GM19438 (cell line): Measurements from ENCODE around the gene TMEM117.
A peak's percentile ranks its signal among the peaks of the same experiment; 100 is the strongest.
"Not testable (repeated sequence)": the region's sequence is repeated elsewhere in the genome, so short reads cannot be mapped to it uniquely, and the experiment has no call there.

Experiments
- ATAC-seq: cut with Tn5 transposase; IDR thresholded peaks from one replicate; pipeline ENCODE4 v1.9.1; 2021; ENCODE audit warnings: low read depth; ENCODE audit not compliant: unreplicated experiment

TMEM117 gene

DNA sequence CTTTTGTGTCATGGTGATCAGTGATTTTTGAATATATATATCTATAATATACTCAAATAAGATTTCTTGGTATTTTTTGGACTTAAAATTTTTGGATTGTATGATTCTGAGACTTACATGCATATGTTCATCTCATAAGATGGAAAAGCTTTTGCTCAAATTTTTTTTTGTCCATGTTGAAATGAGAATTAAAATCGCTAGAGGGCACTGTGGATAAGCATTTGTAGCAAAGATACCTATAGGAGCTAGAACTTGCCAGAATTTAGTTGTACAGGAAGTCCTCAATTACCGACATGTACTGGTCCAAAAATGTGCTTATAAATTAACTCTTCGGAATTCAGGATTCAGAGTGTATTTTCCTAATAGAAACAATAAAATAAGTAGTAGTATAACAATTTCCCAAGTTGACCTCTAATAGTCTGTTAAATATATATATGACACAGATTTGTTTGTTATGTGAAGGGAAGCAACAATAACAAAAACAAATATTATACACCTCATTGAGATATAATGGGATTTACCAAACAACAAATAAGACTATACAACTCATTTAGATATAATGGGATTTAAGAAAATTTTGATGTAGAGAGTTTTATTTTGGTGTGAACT is 179.6 kb downstream of the TMEM117 start:
- ATAC-seq = no peak

DNA sequence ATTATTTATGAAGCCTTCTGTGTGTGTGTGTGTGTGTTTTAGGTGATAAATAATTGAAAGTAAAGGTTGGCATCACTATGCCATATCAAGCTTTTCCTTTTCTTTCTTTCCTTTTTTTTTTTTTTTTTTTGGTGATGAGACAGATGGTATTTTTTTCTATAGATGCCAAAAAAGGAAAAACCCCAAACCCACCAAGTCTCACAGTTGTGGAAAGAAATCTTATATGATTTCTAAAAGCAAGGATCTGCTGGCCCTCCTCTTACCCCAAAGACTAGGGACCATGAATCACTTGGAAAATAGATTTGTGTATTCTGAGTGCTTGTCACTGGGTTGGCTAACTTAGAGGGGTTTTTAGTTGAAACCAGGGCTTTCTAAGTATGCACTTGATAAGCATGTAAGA is 181.3 kb downstream of the TMEM117 start:
- ATAC-seq = no peak

DNA sequence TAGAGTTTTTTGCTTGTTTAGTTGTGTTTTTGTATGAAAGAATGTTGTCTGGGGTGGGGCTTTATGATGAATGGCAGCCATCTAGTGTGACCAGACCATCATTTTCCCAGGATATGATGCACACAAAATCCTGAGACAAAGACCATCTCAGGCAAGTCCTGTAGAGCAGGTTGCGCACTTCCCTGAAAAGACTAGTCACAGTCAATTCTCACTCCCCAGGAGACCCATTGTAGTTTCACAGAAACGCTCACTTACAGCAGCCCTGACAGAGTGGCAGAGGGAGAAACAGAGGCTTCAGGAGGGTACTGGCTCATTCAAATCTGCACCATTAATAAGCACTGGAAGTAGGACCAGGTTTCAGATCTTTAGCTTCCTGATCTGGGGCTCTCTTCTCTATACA is 183.2 kb downstream of the TMEM117 start:
- no peak for ATAC-seq

DNA sequence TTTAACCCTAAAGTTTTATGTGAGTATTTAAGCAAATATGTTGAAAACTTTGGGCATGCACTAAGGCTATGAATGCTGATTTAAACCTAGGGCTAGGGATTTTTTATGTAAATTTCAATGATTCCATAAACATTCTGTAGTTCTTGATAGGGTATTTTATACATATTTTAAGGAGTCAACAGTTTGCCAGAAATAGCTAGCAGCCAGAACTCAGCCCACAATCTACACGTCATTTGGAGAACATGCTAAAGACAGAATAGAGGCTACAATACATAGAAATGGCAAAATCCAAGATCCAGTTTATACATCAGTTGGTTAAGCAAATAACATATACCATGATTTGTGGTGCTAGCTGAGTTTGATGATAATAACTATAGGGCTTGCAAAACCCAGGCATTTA is 184.7 kb downstream of the TMEM117 start:
- ATAC-seq = no peak

DNA sequence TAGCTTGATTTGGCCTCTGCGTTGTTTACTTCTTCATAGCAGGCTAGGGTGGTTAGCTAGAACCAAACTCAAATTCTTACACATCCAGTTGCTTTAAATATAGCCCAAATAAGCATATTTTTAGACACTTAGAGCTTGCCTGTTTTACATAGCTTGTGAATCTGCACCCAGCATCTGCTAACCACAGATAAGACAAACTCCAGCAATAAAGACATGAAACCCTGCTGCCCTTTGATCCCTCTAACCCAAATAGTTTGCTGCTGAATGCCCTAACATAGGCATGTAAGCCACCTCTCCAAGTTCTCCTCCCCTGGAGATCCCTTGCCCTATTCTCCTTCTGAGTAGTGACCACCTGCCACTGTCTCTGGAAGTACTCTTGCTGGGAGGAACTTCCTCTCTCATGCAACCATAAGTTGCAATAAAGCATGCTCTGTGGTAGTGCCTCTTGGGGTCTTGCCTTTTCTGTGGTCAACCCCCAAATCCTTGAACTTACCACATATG is 185.6 kb downstream of the TMEM117 start:
- ATAC-seq = peak; percentile 79

DNA sequence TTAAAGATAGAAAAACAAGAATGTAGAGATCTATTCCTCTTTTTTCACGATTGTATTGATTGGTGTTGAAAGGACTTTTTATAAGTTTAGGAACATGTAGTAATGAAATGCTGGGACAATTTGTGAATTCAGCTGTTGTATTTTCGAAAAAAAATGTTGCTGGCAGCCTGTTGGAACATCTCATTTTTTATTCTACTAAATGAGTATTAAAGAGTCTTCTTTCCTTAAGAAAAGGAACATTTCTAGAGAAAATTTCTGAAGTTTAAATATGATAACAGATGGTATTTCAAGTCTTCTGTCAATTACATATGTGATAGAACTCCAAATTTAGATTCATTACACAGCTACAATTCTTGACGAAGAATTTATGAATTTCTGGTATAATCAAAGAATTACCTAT is 189.6 kb downstream of the TMEM117 start:
- ATAC-seq = no peak

DNA sequence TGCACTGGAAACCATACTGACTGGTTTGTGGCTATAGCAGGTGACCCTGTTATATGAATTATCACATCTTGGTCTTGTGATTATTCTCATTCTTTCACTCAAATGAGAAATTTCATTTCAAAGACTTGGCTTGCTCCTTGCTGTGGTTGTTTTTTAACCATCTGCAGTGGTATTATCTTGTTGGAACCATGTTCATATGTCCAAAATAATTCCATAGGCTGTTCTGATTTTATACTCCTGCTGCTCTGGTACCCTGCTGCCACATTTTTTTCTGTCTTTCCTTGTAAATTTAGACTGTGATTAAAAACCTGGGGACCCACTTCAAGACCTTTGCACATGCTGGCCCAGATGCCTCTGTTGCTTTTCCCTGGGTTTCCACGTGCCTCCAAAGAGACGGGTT is 190.2 kb downstream of the TMEM117 start:
- no peak for ATAC-seq

DNA sequence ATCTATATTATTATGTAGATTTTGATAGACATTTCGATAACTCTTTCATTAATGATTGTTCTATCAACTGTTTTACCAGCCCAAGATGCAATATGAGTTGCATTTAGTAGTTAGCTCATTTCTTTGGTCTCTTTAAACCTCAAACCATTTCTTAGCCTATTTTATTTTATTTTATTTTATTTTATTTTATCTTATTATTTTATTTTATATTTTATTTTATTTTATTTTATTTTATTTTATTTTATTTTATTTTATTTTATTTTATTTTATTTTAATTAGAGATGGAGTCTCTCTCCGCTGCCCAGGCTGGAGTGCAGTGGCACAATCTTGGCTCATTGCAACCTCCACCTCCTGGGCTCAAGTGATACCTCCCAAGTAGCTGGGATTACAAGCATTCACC is 191.0 kb downstream of the TMEM117 start:
- not testable (repeated sequence) for ATAC-seq

DNA sequence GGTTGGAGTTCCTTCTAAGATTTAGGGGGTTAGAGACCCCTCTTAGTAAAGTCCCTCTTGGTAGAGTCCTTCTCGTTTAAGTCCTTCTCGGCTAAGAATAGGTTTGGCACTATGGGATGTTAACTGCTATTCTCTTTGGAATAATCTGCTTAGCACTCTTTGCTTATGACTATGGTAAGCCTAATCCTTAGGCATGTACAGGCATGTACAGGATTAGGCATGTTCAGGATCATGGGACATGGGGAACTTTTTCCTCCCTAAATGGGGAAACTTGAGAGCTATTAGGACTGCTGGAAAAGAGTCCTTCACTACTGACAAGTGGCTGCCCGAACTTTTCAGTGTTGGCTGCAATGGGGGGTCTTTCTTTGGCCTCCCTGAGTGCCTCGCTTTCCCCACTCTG is 193.3 kb downstream of the TMEM117 start:
- no peak for ATAC-seq

DNA sequence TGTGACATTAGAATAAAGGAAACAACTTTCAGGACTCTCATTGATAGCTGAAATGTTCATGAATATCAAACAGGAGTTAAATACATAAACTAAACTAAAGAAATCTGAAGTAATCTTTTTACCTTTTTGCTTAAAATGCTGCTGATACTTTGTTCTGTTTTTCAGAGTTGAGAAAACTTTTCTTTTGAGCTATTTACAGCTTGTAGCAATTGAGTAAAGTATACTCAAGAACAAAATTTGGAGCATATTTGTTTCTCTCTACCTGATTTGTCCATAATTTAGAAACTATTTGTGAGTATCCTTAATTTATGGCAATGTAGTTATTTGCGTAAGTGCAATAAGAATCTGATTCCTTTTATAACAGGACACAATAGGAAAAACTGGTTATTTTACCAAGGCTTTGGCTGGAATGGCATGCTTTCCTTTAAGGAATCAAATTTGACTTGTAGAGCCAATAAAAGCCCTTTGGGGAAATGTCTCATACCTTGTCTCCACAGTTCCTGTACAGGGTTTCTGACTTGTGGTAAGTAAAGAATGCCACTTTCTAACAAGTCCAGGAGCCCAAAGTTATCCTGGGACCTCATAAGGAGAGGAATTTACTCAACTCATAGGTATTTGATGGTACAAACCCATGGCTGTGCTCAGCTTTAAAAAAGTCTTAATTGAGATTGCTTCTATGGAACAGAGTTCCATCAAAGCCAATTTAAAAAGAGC is 195.7 kb downstream of the TMEM117 start:
- ATAC-seq = no peak

DNA sequence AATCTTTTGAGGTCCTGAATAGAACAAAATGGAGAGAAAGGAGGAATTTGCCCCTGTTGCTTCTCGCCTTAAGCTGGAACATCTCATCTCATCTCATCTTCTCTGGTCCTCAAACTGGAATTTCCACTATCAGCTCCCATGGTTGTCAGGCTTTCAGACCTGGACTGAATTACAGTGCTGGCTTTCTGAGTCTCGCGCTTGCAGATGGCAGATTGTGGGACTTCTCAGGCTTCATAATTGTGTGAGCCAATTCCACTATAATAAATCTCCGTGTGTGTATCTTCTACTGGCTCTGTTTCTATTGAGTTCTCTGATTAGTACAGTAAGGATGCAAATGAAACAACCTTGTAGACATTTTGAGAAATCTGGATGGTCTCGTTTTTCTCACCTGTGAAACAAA is 199.0 kb downstream of the TMEM117 start:
- no peak for ATAC-seq

DNA sequence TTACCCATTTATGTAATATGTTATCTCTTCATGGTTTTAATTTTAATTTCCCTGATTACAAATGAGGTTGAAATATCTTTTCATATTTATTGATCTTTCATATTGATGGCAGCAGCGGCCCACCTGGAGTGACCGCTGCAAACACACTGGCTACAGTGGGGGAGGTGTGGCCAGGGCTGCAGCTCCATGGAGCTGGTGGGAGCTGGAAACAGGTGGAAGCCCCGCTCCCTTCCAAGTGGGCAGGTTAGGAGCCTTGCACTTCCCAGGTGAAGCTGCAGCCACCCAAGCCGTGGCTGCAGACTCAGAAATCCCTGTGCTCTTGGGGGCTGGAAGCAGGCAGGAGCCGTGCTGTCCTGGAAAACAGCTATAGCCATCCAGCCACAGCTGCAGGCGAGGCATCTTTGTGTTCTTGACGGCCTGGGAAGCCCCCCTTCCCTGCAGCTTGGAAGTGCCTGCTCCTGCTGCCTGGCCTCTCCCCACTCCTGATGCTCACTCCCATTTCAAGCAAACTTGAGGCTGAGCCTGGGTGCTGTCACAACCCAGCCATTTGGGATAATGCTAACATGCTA is 201.1 kb downstream of the TMEM117 start:
- ATAC-seq = no peak

DNA sequence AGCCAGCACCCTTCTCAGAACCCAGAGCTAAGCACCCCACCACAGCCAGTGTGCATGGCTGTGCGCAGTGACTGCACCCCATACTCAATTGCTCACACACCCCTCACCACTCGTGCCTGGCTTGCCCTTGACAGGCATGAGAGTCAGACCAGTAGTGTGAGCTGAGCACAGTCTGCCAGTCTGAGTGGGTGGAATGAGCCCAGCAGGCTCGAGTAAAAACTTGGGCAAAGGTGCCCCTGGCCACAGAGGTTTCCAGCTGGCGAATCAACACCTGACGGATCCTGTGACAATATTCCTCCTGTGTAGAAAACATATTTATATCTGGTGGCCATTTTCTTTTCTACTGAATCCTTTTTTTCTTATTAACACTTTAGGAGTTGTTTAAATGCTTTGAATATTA is 202.5 kb downstream of the TMEM117 start:
- ATAC-seq = no peak

DNA sequence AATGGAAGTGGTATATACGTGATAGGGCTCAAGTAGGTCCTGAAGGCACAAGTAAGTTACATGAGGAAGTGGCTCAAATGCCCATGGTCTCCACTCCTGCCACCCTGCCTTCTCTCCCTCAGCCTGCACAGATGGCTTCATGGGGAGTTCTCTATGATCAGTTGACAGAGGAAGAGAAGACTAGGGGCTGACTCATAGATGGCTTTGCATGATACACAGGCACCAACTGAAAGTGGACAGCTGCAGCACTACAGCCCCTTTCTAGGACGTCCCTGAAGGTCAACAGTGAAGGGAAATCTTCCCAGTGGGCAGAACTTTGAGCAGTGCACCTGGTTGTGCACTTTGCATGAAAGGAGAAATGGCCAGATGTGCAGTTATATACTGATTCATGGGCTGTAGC is 208.6 kb downstream of the TMEM117 start:
- not testable (repeated sequence) for ATAC-seq

DNA sequence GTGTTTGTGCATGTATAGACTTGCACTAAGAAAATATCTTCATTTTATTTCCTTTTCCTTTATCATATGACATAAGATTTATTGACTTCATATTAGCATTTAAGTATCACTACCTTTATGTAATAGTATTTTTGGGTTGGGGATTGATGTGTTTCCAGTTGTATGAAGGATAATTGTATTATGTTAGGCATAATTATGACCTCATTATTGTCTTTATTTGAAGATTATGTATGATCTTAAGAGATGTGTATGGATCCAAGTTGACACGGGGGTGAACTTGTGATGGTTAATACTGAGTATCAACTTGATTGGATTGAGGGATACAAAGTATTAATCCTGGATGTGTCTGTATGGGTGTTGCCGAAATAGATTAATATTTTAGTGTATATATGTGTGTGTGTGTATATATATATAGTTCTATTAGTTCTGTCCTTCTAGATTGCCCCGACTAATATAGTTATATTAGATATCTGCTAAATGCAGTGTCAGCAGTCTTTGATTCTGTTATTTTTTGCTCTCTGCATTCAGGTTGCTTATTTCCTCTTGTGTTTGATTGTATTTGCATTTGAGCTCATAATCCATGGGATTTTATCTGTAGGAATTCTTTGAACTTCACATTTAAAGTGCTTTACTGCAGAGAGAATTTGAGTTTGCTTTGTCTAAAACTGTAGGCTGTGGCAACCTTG is 211.0 kb downstream of the TMEM117 start:
- no peak for ATAC-seq

DNA sequence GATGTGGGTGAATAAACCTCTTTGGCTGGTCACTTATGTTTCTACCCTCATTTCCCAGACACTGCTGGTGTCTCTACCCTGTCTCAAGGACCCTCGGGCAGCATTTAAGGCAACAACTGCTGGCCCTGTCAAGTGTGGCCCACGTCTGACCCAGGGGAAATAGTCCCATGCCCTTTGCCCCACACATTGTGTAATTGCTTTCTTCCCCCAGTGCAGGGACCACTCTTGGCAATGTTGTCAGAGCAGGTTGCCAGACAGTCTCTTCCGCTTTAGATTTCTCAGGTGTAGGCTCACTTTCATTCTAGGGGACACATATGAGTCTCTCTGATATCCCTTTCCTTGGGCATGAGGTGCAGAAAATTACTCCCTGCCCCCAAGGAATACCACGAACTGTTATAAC is 216.7 kb downstream of the TMEM117 start:
- ATAC-seq = no peak

DNA sequence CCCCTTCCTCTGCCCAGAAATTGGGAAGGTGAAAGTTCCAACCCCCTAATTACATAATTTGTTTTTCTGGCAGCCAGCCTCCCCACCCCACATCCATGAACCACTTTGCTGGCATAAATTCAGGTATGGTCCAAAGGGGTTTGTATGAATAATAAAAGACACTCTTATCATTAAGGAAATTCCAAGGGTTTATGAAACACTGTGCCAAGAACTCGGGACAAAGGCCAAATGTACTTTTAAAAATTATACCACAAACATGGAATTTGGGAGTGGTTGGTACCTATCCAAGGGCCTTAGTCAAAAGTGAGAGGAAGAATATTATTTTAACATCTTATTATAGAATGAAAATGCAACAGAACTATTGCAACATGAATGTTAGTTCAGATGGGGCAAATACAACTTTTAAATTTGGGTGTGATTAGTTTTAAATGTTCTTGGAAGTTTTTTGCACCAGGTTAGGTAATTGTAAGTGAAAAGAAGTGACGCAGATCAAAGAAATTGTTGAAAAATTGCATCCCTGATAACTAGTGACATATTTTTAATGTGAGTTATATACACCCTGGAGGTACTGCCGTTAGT is 217.8 kb downstream of the TMEM117 start:
- no peak for ATAC-seq

DNA sequence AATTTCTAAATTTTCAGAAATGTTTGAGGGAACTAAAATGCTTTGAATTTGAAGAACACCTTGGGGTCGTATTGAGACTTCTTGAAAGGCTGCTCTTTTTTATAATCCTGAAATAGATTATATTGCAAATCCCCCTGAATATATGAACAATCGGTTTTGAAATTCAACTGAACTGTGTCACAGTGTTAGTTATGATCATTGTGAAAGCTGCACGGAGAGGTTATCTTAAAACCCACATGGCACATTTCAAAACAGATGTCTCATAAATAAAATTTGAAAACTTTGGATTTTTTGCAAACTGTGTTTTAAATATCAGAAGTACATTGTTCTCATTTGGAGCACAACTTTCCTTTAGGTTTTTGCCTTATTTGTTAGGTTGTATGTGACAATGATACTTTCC is 218.4 kb downstream of the TMEM117 start:
- no peak for ATAC-seq

DNA sequence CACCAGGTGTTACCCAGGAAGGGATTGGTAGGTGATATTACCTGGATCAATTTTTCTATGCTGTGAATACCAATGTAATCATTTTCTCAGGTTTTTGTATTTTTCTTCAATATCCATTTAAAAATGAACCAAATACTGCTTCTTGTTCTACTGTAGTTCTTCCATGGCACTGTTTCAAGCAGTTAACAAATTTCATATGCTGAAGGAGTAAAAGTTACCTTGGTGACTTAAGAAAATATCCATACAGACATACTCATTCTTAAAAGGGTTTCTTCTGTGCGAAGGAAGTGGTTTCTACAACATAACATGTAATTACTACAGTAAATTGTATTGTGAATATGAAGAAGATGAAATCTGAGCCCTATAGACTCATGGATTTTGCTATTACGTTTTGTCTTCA is 222.5 kb downstream of the TMEM117 start:
- ATAC-seq = no peak

DNA sequence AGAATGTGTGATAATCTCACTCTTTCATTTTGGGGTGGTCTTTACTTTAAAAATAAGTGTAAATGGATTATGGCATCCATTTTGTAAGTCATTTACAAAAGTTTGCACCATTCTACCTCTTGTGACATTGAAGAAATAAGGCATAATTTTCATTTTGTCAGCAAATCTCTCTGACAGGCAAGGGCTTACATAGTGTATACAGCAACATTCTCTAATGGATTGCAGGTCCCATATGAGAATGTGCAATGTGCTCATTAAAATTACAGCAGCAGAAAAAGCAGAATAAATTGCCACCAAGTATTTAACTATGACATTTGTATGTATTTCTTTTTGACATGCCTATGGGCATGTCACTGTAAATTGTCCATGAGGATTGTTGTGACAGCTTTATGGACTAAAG is 223.6 kb downstream of the TMEM117 start:
- ATAC-seq = no peak

DNA sequence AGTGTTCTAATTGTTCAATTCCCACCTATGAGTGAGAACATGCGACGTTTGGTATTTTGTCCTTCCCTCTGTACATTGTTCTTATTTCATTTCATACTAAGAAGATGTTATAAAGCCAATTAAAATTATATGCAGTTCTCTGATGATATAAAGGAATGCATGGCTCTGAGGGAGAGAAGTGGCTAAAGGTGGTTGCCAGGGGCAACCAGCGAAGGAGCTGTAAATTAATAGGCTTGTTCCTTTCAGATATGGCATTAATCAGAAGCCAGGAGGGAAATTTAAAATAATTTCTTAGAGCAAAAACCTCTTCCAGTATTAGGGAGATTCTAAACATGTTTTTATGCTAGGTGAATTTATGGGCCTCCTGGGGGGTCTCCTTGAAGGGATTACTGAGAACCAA is 227.8 kb downstream of the TMEM117 start:
- ATAC-seq = no peak
